Measurements from ENCODE around the gene SLC9B1.
A peak's percentile ranks its signal among the peaks of the same experiment; 100 is the strongest.

SLC9B1 gene, protein sequence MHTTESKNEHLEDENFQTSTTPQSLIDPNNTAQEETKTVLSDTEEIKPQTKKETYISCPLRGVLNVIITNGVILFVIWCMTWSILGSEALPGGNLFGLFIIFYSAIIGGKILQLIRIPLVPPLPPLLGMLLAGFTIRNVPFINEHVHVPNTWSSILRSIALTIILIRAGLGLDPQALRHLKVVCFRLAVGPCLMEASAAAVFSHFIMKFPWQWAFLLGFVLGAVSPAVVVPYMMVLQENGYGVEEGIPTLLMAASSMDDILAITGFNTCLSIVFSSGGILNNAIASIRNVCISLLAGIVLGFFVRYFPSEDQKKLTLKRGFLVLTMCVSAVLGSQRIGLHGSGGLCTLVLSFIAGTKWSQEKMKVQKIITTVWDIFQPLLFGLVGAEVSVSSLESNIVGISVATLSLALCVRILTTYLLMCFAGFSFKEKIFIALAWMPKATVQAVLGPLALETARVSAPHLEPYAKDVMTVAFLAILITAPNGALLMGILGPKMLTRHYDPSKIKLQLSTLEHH

DNA sequence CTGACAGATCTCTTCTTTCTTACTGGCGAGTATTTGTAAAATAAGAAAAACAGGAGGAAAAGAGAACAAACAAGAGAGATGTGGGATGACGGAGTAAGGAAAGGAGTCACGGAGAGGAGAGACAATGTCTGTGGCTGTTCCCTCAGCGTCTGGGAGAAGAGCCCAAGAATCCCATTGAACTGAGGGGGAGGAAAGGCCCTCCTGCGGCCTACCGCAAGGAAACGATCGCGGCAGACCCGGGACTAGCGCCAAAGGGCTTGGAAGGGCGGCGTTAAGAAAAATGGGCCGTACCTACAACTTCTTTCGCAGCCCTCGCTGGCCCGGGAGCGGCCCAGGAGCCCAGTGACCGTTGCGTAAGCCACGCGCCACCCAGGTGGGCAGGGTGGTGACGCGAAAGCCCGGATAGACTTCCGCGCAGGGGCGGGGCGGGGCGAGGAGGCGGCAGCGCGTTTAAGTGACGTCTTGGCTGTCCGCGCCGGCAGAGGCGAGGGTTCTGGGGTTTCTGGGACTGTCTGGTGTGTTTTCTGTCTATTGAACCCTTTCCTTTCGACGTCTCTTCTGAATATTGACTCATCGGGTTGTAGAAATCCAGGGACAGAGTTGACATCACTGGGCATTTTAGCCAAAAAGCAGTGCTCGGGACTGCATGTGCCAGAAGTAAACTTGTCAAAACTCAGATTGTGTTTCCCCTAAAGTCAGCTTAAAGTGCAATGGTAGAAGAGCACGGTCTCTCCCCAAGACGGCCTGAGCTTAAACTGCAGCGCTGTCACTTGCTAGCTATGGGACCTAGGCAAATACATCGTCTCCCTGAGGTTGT, at the start of gene SLC9B1:
SLC9B1 (minus strand) TSS at position 398 of the 817 bp plus-strand sequence. CDS start 27,994 bp downstream, outside the sequence.
- peak within 1 kb of the TSS; percentile 61 for H3K4me3 ChIP-seq (ENCODE audit: low read depth, low read length)

DNA sequence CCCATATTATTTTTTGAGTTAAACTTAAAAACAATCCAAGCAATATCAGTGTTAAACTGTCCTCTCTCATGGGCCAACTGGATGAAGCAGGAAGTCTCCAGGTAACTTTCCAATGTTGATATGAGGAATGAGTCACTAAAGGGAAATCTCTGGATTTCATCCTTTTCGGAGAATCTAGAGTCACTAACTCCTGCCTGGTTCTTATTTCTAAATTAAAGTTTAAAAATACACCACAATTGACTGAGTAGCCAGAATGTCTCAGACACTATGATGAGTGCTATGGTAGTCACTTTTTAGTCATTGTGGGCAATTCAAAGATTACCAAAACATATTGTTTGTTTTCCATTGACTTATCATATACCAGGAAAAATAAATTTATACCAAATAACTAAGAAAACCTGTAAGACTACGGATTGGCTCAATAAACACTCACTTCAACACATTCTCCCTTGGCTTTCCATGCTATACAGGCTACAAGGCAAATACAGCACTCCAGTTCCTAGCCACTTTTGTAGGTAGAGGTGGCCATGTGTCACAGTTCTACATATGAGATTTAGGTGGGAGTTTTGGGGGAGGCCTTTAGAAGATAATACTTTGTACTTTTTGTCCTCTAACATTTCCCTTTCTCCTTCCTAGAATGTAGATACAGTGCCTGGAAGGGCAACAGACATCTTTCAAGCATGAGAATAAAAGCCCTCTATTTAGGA, 48.5 kb upstream of the SLC9B1 start:
- no peak overlapping the region for H3K4me3 ChIP-seq (ENCODE audit: low read depth, low read length)
- ChIA-PET CTCF (no interaction called here), POLR2A (no interaction called here)
- DNase-seq (ENCODE audit: low read depth, low spot score): no peak
- TF ChIP-seq, protein P1, sequence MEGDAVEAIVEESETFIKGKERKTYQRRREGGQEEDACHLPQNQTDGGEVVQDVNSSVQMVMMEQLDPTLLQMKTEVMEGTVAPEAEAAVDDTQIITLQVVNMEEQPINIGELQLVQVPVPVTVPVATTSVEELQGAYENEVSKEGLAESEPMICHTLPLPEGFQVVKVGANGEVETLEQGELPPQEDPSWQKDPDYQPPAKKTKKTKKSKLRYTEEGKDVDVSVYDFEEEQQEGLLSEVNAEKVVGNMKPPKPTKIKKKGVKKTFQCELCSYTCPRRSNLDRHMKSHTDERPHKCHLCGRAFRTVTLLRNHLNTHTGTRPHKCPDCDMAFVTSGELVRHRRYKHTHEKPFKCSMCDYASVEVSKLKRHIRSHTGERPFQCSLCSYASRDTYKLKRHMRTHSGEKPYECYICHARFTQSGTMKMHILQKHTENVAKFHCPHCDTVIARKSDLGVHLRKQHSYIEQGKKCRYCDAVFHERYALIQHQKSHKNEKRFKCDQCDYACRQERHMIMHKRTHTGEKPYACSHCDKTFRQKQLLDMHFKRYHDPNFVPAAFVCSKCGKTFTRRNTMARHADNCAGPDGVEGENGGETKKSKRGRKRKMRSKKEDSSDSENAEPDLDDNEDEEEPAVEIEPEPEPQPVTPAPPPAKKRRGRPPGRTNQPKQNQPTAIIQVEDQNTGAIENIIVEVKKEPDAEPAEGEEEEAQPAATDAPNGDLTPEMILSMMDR (IDR thresholded peaks at IDR 0.05; ENCODE audit: insufficient read depth, low read length, missing control alignments): no peak

More for the DNA sequence above, at the start of gene SLC9B1:
- ChIA-PET CTCF (interaction anchor here (1.5 to 2.0 kb wide), 2 partner anchors 10 to 79 kb away, joined by 3 to 9 read pairs; no protein-coding TSS in a partner anchor), POLR2A (interaction anchor here (1.1 kb wide), 1 partner anchor 191 kb away, joined by 3 read pairs; no protein-coding TSS in a partner anchor)
- TF ChIP-seq, protein P1 (IDR thresholded peaks at IDR 0.05; ENCODE audit: insufficient read depth, low read length, missing control alignments): no peak
- DNase-seq (ENCODE audit: low read depth, low spot score): peak; percentile 82

DNA sequence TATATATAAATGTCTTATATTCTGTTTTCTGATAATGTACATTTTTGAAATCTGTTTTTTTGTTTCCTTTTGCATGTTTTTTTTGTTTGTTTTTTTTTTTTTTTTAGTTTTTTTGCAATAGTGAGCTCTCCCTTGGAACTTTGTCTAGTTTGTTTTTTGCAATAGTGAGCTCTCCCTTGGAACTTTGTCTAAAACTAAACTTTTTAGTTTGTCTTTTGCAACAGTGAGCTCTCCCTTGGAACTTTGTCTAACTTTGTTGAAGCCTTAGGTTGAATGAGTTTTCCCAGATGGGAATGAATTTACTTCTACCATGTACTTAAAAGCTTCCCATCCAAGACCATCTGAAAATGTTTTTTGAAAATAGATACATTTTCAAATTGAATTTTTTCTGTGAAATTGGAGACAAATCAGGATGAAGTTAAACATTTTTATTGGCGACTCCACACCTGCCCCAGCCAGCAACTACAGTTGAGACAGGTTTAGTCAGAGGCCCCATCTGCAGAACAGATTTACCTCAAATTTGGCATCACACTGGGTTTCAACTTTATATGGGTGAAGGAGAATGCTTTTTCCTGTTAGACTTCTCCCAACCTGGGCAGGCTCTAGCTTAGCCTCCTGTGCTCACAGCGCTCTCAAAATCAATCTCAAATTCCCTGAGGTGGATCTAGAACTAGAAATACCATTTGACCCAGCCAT, 41.1 kb upstream of the SLC9B1 start:
- TF ChIP-seq, protein P1 (IDR thresholded peaks at IDR 0.05; ENCODE audit: insufficient read depth, low read length, missing control alignments): no peak
- no peak for DNase-seq (ENCODE audit: low read depth, low spot score)
- no peak overlapping the region for H3K4me3 ChIP-seq (ENCODE audit: low read depth, low read length)
- POLR2A ChIA-PET: no interaction called here
- CTCF ChIA-PET: no interaction called here

DNA sequence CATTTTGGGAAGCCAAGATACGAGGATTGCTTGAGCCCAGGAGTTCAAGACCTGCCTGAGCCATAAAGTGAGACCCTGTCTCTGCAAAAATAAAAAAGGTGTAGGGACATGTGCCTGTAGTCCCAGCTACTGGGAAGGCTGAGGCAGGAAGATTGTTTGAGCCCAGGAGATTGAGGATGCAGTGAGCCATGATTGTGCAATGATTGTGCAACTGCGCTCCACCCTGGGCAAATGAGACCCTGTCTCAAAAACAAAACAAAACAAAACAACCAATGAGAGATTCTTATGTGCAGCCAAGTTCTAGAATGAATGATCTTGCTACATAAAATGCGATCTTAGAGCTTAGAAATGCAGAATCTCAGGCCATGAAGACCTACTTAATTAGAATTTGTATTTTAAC, 34.5 kb upstream of the SLC9B1 start:
- CTCF ChIA-PET: no interaction called here
- DNase-seq (ENCODE audit: low read depth, low spot score): no peak
- H3K4me3 ChIP-seq (ENCODE audit: low read depth, low read length): no peak overlapping the region
- POLR2A ChIA-PET: no interaction called here
- TF ChIP-seq, protein P1 (IDR thresholded peaks at IDR 0.05; ENCODE audit: insufficient read depth, low read length, missing control alignments): no peak

DNA sequence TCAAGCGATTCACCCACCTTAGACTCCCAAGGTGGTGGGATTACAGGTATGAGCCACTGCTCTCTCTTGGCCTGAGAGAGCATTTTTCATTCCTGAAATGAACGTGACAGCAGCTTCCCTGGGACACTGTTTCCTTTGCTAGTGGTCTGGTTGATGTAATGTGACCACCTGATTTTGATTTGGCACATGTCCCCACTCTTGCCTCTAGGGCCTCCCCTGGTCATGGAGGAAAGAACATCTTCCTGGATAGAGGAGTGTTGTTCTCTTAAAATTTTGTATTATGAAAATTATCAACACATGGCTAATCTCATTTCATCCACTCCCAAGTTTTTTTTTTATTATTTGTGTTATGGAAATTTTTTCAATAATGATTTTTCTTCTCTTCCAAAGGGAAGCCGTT, 33.3 kb upstream of the SLC9B1 start:
- POLR2A ChIA-PET: no interaction called here

More for the DNA sequence above, 33.3 kb upstream of the SLC9B1 start:
- no peak overlapping the region for H3K4me3 ChIP-seq (ENCODE audit: low read depth, low read length)
- CTCF ChIA-PET: interaction anchor here (0.9 kb wide), 1 partner anchor 39 kb away, joined by 3 read pairs; no protein-coding TSS in a partner anchor
- DNase-seq (ENCODE audit: low read depth, low spot score): no peak
- TF ChIP-seq, protein P1 (IDR thresholded peaks at IDR 0.05; ENCODE audit: insufficient read depth, low read length, missing control alignments): no peak

Data from AG04449 (cell line).